ENCODE measurements around the gene CDC14B.
"Not testable (repeated sequence)": the region's sequence is repeated elsewhere in the genome, so short reads cannot be mapped to it uniquely, and the experiment has no call there.

CDC14B gene

DNA sequence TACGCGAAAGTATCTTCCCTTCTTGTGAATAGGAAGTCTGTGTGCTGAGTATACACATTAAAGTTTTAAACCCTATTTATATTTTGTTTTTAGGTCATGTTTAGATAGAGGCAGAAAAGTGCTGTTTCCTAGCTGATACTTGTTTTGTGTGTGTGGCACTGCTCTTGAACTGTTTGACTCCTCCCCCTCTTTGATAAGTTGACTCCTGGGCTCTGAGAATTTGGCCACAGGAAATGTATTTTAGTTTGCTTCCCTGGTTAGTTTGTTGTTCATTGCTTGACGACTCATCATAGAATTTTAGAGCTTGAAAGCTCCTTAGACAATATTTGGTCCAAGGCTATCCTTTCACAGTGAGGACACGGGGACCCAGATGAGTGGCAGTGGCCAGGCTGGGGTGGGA is 2.0 kb upstream of the CDC14B start:
- no peak for DNase-seq

DNA sequence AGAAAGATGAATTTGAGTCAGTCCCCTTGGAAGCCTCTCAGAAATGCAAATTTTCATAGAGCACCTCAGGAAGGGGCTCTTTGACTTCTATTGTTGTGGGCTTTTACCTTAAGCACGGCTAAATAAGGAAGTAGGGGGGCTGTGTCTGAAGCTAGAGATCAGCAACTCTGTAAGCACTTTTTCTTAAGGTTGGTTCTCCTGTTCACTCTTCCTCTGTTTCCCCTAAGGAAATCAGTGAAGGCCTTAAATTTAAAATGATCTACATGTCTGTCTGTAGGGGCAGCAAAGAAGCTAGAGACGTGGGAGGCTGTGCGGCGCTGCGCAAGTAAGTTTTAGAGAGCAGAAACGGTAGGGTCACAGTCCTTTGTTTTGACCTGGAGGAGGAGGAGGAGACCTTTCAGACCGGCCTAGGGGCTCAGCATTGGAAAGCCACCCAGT is 1.2 kb upstream of the CDC14B start:
- no peak for DNase-seq

DNA sequence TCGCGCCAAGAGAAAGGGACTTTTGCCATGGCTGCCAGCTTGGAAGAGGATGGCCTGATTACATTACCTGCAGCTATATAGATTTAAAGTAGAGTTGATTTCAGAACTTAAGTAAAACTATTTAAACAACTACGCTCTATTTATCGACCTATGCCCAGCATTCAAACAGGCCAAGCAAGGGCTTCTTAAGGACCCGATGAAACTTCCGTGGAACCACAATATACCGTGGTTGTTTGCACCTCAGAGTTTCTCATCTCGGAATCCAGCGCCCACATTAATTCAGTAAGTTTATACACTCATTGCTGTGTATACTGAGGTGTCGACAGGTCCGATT is 505 bp upstream of the CDC14B start:
- no peak for DNase-seq

DNA sequence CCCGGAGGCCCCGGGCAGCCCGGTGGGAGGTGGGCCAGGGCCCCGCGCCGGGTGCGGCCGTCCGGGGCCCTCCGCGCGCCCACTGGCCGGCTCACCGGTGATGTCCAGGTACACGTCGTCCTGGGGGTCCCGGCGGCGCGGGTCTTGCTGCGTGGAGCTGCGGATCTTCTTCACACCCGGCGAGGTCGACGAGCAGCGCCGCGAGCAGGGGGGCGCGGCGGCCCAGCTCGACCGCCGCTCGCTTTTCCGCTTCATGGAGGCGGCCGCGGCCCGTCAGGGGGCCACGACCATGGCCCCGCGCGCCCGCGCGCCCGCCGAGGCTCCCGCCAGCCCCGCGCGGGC is 548 bp downstream of the CDC14B start:
- no peak for DNase-seq

DNA sequence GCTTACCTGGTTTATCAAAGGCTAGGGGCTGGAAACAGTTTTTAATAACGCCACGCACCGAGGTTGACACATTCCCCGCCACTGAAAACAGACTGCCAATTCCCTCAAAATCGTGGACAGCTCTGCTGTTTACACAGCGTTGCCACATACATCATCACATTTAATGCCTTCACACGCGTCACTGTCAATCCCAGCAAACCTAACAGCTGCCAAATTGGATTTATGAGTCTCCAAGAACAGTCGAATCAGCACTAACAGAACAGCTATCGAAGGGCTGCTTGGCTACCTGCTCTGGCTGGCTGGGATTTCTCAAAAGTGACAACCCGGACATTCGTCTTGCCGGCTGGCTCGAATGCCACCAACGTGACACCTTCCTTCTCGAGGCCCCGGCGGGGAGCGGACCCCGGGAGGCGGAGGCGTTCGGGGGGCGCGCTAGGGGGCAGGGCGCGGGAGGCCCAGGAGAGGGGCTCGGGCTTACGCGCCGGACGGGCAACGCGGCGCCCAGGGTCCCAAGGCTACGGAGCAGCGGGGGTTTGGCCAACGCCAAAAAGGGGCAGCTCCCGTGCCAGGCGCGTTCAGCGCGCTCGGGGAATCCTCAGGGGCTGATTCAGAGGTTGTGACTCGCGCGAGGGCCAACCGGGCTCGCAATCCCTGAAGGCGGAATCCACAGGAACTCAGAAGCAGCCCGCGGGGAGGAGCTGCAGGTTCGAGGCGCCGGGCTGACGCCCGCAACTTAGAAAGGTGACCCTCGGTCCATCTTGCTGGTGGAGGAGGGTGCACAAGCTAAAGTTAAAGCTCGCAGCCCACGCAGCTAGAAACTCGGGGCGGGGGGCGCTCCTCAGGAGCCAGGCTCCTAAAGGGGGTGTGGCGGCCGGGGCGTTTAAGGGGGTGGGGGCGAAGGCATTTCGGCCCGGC is 1.2 kb downstream of the CDC14B start:
- DNase-seq: peak; percentile 13

DNA sequence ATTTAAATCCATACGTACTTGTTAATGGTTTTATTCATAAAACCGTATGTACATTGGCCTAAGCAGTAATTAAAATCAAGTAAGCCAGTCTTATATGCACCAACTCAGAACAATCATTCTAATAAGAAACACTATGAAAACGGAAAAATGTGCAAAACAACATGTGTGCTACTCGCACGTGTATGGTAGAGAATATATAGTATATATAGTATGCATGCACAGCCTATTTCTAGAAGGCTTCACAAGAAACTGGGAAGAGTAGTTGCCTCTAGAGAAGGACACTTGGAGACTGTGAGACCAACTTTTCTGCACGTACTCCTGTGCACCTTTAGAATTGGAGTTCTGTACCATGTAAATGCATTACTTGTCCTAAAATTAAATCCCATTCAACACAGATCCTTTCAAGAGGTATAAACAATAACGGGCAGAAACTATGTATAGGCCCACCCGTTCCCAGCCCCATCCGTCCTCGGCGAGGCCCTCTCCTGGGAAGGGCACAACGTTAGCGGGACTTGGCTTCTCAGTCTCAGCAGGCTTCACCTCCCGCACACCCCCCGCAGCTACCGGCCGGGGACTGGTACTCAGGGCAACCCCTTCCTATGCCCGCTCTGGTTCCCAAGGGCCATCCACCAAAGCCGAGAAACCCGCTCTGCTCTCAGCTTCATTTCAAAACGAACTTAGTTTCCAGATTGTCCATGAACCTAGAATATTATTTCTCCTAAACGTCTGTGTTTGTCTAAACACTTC is 2.0 kb downstream of the CDC14B start:
- no peak for DNase-seq

DNA sequence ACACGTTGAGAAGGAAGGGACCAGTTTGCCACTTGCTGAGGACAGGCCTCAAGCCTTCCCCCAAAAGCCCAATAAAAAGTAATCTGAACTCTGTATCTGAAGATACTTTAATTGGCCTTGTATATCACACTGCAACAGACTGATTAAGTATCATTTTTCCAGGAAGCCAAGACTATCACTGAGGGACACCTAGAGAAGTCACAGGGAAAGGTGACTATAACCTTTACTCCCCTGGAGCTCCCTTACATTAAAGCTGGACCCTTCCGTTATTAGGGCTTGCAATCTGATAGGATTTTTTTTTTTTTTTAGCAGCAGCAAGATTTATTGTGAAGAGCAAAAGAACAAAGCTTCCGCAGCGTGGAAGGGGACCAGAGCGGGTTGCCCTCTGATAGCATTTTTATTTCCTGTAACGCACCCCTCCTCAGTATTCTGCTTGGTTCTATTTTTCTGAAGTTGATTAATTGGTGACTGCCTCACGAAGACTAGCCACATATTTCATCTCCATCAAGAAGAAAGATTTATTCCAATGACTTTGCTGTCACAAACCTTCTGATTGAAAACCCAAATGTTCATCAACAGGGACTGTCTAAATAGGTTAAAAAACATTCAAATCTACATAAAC is 2.7 kb downstream of the CDC14B start:
- DNase-seq: no peak

DNA sequence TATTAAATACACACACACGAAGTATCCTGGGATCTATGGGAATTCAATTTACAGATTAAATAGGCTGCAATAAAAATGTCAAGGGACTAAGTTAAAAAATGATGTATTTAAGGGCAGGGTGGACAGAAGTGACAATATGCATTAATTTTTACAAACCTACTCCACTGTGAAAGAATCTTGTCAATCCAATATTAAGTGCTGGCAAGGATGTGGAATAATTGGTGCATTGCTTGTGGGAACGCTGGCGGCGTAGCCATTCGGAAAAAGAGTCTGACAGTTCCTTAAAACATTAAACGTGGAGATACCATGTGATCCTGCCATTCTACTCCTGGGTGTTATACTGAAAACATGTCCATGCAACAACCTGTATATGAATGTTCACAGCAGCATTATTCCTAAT is 4.2 kb downstream of the CDC14B start:
- no peak for DNase-seq

DNA sequence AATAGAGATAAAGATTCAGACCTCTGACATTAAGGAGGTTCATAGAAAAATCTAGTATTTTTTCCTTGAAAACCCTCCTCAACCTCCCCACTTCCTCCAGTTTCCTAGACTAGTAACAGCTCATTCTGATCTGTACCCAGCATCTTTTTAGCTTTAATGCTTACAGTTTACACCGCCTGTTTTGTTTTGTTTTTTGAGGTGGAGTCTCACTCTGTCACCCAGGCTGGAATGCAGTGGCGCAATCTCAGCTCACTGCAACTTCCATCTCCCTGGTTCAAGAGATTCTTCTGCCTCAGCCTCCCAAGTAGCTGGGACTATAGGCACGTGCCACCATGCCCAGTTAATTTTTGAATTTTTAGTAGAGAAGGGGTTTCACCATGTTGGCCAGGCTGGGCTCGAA is 5.0 kb downstream of the CDC14B start:
- not testable (repeated sequence) for DNase-seq

DNA sequence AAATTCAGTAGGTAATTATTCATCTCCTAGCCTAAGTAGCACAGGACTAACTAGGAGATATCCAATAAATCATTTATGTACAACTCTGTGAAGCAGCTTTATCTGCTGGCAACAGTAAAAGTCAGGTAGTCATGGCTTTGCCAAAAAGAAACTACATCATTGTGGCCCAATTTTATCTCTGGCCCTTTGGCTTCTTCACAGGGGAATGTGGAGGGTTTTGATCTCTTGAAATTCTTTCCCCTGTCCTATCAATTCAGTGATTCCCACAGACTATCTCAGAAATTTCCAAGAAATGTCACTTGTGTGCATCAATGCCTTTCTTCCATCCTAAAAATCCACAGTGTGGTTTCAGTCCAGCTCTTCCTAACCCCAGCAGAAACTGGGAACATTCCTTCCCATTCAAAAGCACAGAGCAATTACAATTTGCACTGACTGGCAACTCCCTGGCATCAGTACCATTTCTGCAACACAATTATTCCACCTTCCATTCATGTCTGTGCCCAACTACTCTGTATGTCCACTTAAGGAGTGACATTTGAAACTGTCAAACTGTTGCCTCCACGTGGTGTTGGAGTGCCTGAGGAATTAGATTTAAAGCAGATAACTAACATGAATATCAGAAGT is 6.6 kb downstream of the CDC14B start:
- no peak for DNase-seq

DNA sequence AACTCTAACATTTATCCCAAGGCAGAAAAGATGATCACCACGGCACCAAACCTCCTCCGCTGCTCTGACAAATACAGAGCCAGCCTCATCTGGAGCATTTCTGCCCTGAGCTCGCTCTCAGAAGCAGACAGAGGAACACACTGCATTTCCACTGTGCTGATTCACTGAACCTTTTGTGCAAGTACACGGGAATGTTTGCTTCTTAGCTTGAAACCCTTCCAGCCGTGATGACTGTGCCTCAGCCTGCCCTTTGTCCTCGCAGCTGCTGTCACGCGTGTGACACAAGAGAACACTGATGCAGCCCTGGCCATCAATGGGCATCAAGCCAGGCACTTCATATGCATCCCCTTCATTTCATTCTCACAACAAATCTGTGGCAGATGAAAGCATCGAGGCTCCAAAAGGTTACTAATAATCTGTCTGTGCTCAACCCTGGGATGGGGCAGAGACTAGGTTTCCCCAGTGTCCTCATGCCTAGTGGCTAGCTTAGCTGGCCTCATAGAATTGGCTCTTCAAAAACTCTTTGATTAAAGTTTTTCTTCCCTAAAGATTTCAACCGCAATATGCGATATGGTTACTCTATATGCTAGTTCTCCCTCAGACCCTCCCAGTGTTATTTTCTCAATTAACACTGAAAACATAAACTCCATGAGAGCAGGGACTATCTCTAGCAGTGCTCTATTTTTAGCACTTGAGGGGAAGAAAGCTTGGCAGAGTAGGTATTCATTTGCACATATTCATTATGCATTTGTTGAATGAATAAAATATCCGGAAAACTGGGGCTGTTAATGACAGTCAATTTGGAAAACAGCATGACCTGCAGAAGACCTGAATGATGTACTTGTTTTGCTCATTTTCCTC is 7.3 kb downstream of the CDC14B start:
- DNase-seq: no peak

DNA sequence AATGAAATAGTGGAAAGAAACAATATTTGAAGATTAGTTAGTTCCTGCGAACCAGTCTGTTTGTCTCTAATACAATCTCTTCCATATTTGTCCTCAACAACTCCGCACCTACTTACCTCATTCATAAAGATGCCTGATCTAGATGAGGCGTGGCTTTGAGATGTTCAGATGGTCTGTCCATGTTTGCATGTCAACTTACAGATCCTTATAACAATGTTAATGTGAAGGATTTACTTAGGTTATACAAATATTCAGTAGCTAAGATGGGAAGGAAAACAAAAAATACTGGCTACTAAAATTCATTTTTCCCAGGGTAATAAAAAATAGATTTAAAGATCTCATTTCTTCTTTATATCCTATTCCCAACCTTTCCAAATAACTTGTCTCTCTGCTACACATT is 8.3 kb downstream of the CDC14B start:
- DNase-seq: no peak

DNA sequence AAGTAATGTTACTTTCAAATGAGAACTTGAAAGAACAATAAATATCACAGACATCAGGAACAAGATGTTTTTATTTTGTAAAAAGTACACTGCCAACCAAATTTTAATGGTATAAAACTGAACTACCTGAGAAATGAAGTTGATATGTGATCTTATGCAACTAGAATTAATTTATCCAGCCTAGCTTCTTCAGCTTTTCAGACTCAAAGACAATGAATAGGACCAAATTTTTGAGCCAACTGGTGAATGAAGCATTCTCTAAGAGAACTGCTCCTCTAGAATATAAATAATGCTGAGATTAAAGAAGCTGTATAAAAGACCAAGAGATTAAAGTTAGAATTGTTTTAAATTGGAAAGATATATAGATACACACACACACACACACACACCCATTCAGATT is 9.9 kb downstream of the CDC14B start:
- DNase-seq: no peak

DNA sequence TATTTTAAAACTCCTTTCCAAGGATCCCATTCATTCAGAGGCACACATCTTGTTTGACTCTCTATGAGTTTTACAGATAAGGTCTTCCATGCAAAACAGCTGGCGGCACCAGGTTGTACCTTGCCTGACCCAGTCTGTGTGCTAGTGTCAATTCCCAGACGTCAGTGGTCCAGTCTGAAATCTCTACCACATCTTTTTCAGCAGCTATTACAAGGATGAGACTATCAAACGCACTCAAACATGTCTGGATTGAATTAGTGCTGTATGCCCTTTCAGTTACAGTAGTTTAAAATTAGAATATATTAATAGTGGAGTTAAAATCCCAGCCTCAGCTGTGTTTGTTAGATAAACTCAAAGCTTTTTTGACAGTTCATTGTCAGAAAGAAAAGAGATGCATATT is 11.7 kb downstream of the CDC14B start:
- no peak for DNase-seq

DNA sequence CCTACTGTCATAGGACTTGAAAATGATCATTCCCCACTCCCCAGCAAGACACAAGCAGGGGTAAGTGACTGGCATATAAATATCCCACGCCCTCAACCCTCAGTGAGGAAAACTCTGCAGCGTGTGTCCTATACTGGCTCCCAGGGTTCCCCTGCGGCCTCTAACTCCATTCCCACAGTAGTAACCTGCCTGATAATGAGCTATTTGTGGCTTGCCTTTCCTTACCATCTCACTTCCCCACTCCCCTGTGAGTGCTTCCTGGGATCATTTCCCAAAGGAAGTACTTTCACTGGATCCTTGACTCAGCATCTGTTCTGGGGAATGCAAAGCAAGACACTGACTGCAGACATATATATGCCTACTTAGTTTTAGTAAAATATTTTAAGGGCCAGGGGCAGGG is 14.3 kb downstream of the CDC14B start:
- no peak for DNase-seq

DNA sequence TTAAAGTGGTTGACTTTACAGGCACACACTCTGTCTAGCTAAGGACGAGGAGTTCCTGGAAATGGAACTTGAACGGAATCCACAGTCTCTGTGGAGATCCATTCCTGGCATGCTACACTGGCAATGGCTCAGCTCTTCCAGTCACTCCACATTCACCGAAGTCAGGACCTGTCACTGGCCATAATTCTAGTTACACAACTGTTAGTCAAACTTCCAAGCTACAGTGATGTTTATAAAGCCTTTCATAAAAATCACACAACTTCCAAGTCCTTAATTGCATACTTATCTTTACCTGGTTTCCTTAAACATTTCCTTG is 15.7 kb downstream of the CDC14B start:
- DNase-seq: no peak

DNA sequence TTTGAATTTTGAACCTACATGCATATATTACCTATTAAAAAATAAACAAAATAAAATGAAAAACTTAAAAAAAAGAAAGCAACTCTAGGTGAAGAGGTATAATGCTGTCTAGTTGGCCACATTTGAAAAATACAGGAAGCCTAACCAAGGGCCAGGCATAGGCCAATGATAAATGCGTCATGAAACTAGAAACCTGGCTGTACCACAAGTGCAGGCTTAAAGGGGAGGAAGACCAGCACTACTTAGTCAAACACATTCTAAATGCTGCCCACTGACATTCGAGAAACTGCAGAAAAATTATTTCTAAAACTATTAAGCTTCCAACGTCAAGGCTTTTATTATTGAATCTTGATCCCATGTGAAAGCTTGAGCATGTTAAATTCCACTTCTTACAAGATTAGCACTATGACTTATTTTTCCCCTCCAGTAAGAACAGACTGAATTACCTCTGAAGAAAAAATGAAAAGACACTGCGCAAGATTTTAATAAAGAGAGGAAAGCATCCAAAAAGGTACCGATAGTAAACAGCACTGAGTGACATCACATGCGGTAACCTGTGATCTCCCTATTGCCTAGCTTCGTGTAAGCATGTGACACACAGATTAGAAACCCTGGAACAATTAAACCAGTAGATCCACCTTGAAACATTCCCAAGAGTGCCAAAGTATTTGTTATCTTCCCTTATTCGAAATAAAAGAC is 16.2 kb downstream of the CDC14B start:
- no peak for DNase-seq

DNA sequence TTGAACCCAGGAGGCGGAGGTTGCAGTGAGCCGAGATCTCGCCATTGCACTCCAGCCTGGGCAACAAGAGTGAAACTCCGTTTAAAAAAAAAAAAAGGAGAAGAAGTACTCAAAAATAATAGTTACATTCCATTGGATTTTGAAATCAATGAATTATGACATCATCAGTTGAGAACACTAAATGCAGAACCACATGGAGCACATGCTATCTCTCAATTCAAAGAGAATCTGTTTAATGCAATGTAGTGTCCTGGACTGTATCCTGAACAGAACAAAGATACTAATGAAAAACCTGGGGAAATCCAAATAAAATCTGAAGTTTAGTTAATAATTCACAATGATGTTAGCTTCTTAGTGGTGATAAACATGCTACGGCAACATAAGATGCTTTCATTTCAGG is 20.3 kb downstream of the CDC14B start:
- no peak for DNase-seq

DNA sequence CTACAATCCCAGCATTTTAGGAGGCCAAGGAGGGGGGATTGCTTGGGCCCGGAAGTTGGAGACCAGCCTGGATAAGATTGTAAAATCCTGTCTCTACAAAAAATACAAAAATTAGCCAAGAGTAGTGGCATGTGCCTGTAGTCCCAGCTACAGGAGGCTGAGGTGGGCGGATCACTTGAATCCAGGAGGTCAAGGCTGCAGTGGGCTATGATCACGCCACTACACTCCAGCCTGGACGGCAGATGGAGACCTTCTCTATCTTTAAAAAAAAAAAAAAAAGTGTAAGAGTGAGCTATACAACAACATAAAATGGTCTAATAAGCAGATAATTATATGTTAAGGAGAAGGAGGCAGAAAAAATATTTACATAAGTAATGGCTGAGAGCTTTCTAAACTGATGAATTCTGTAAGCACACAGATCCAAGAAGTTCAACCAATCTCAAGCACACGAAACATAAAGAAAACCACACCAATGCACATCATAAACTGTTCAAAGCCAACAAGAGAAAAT is 23.0 kb downstream of the CDC14B start:
- no peak for DNase-seq

DNA sequence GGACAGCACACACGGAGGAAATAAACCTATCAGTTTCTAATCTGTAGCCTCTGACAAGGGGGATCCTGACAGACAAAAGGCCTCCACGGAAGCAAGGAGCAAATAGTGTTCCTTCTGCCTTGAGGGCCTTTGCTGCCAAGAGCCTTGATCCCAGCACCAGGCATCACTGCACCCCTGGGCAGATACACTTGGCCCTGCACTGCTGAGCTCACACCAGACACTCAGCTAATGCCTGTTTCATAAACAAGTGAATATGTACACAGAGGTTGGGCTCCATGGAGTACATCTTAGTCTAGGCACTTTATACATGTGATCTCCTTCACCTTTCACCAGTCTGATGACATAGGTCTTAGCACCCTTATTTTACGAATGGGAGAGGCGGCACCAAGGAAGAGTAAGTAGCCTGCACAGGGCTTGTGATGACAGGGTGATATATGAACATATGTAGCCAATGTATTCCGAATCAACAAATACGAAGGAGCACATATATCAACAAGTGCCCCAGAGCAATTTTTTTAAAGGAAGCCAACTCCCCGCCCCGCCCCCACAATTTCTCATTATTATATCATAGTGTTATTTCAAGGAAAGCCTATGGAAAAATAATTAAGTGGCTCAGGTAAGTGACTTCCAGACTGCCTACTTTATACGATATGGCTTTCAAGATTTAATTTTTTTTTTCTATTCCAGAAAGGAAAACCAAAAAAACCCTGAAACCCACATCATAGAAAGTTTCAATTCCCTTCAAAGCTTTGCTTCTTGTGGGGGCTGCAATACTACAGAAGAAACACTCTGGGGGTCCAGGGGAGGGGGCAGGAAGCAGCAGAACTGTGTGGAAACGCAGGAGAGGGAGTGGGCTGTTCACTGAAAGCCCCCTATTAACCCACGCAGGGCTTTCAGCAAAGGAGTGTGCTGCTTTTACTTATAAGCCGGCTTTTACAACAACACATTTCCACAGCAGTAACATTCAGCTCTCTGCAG is 32.0 kb downstream of the CDC14B start:
- no peak for DNase-seq

DNA sequence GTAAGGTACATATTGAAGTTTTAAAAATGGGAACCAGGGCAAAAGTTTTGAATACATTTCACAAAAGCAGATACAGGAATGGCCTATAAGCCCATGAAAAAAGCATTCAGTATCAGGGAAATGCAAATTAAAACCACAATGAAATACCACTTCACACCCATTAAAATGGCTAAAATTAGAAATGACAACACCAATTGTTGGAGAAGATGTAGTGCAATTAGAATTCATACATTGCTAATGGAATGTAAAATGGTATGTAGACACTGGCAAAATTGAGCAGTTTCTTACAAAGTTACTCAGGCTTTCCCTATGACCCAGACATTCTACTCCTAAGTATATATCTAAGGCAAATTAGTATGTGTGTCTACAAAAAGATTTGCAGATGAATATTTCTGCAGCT is 34.2 kb downstream of the CDC14B start:
- DNase-seq: no peak
